Natural killer cell (primary cell): ENCODE data around the gene CDC42SE1. TPM values are rescaled to one million over a fixed set of nuclear protein-coding genes. Genes with fewer than 3 reads are reported as not detected.

Source experiments
- ATAC-seq, 3 donors: fragments of 150-1000 bp in 2 of 3; fragments of 200-7000 bp in 1 of 3; cut with Tn5 transposase; 1 replicate in 1 of 3; 2 replicates in 2 of 3; pipeline ENCODE4 v1.10.0; 2021; ENCODE audit warnings: mild to moderate bottlenecking in 2 of 3, moderate library complexity in 2 of 3
- DNase-seq, 2 donors: peaks; one replicate each; pipeline versions ENCODE4 v3.0.0 to v3.0.0-alpha.2; 2013 to 2021; ENCODE audit warnings: mixed read lengths in 1 of 2
- H3K27ac ChIP-seq: one replicate; pipeline ENCODE4 v1.5.1; 2013; ENCODE audit warnings: mild to moderate bottlenecking, low read length
- H3K27me3 ChIP-seq: one replicate; pipeline ENCODE4 v1.6.1; 2013; ENCODE audit warnings: low read length; ENCODE audit not compliant: control insufficient read depth, insufficient read depth
- H3K36me3 ChIP-seq: one replicate; pipeline ENCODE4 v1.6.1; 2013; ENCODE audit warnings: low read length; ENCODE audit not compliant: control insufficient read depth, insufficient read depth
- H3K4me1 ChIP-seq: one replicate; pipeline ENCODE4 v1.6.1; 2013; ENCODE audit warnings: low read length; ENCODE audit not compliant: control insufficient read depth, insufficient read depth
- H3K4me3 ChIP-seq: one replicate; pipeline ENCODE4 v1.5.1; 2013; ENCODE audit warnings: low read length
- H3K9me3 ChIP-seq: one replicate; pipeline ENCODE4 v1.6.1; 2013; ENCODE audit warnings: low read length; ENCODE audit not compliant: control insufficient read depth, insufficient read depth
- H3K27ac Mint-ChIP-seq, 2 donors: one replicate each; pipeline ENCODE4 v1.8.0; 2022; ENCODE audit warnings: mild to moderate bottlenecking in 2 of 2, mixed read lengths in 2 of 2, moderate library complexity in 1 of 2
- H3K27me3 Mint-ChIP-seq, 2 donors: one replicate each; pipeline ENCODE4 v1.8.0; 2022; ENCODE audit warnings: low read depth in 2 of 2, mixed read lengths in 2 of 2
- H3K36me3 Mint-ChIP-seq: one replicate; pipeline ENCODE4 v1.8.0; 2022; ENCODE audit warnings: mixed read lengths
- H3K4me1 Mint-ChIP-seq, 2 donors: one replicate each; pipeline ENCODE4 v1.8.0; 2022; ENCODE audit warnings: mixed read lengths in 2 of 2
- H3K4me3 Mint-ChIP-seq: one replicate; pipeline ENCODE4 v1.8.0; 2022; ENCODE audit warnings: mild to moderate bottlenecking, moderate library complexity, mixed read lengths
- H3K9me3 Mint-ChIP-seq, 2 donors: one replicate each; pipeline ENCODE4 v1.8.0; 2022; ENCODE audit warnings: mixed read lengths in 2 of 2
- CTCF ChIP-seq: fragments of 200-600 bp; IDR thresholded peaks from one replicate; pipeline ENCODE4 v1.8.0; 2022; ENCODE audit warnings: antibody characterized with exemption
- WGBS: methylation state at CpG from one replicate; pipeline ENCODE4 v1.1.7; 2013; ENCODE audit warnings: missing lambda C conversion rate; ENCODE audit not compliant: insufficient coverage; 5-methylcytosine and 5-hydroxymethylcytosine counted together
- intact Hi-C: fragments of 100-400 bp; cut with micrococcal nuclease; formaldehyde crosslinking; loops from one replicate; pipeline ENCODE4 v1.14.2; 2022
- total RNA-seq, 4 donors: library from RNA; stranded (reverse); fragments of 120-200 nt in 1 of 4; gene quantifications; one replicate each; pipeline versions ENCODE4 v1.2.3 to v1.2.4, GENCODE V29; 2013 to 2022

The CDC42SE1 gene
- total RNA-seq, 3 donors from 2014 or later (not counting 1 experiment from before 2014, with no cell fraction given), result 555 to 792 (median 752) TPM

DNA sequence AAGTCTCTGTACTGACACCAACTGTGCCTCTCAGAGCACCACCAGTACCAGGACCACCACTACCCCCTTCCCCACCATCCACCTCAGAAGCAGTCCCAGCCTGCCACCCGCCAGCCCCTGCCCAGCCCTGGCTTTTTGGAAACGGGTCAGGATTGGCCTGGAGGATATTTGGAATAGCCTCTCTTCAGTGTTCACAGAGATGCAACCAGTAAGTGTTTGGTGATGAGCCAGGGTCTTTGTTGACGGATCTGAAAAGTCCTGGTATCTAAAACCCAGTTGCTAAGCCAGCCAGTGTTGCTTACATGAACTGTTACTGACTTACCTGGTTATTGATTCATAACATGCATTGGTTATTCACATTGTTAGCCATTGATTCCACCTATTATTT lies 10.8 kb downstream of the CDC42SE1 start:
- peak; percentile 13 for TF ChIP-seq CTCF
- no peaks in the 10 kb centered on the region for H3K9me3 ChIP-seq
- H3K36me3 Mint-ChIP-seq, result peaks cover 12% of the 10 kb centered on the region
- H3K4me1 ChIP-seq, result peaks cover 27% of the 10 kb centered on the region
- peak overlapping the region; percentile 93 for H3K4me3 ChIP-seq
- no peaks in the 10 kb centered on the region for H3K27me3 Mint-ChIP-seq
- H3K36me3 ChIP-seq, result peaks cover 29% of the 10 kb centered on the region
- H3K4me3 Mint-ChIP-seq, result peak overlapping the region; percentile 96
- H3K4me1 Mint-ChIP-seq, result peaks cover 56 to 60% of the 10 kb centered on the region in 2 donors
- H3K27ac Mint-ChIP-seq, result peak overlapping the region; percentile 98 to 99
- WGBS, result 41% methylated on average over 3 of the region's 3 CpGs
- no peaks in the 10 kb centered on the region for H3K9me3 Mint-ChIP-seq
- ATAC-seq (no peak), DNase-seq (no peak)
- peak overlapping the region; percentile 87 for H3K27ac ChIP-seq
- no peaks in the 10 kb centered on the region for H3K27me3 ChIP-seq
- intact Hi-C loops, result loop anchor here (1.0 to 2.0 kb wide), 2 partner anchors 9 to 40 kb away; partner anchors contain the start of gene PRUNE1

GRCh38 chr1:151047925-151048644 lies 11.3 kb downstream of the CDC42SE1 start:
- Histone ChIP-seq H3K4me1 (peaks cover 25% of the 10 kb centered on the region), H3K27ac (peak overlapping the region; percentile 87), H3K27me3 (no peaks in the 10 kb centered on the region), H3K4me3 (peak overlapping the region; percentile 93), H3K9me3 (no peaks in the 10 kb centered on the region), H3K36me3 (peaks cover 24% of the 10 kb centered on the region)
- TF ChIP-seq CTCF, result peak; percentile 50
- Mint-ChIP-seq H3K27me3 (no peaks in the 10 kb centered on the region), H3K4me3 (peak overlapping the region; percentile 96), H3K27ac (peak overlapping the region; percentile 98 to 99), H3K36me3 (peaks cover 12% of the 10 kb centered on the region), H3K9me3 (no peaks in the 10 kb centered on the region), H3K4me1 (peaks cover 56 to 57% of the 10 kb centered on the region in 2 donors)
- intact Hi-C loops, result loop anchor here (1.0 to 2.0 kb wide), 2 partner anchors 9 to 39 kb away; partner anchors contain the start of gene PRUNE1
- WGBS, result under 1% methylated on average over 48 of the region's 48 CpGs
- ATAC-seq (peak; percentile 66 to 86 (median 70)), DNase-seq (peak; percentile 54 to 84)

DNA sequence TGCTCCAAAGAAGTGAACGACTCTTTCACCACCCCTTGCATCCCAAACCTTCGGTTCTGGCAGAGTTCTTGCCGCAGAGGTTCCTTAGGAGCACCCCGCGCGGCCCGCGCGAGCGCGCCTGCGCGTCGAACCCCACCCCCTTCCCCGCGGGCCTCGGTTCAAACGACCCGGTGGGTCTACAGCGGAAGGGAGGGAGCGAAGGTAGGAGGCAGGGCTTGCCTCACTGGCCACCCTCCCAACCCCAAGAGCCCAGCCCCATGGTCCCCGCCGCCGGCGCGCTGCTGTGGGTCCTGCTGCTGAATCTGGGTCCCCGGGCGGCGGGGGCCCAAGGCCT lies 11.9 kb downstream of the CDC42SE1 start, which contains the start of gene C1orf56:
Gene C1orf56, plus strand, starts transcription at position 161 of the 334 bp plus-strand sequence. Its CDS starts 97 bp downstream, at position 258.
- no peaks in the 10 kb centered on the region for H3K9me3 ChIP-seq
- ATAC-seq (peak; percentile 53 to 66 (median 56)), DNase-seq (peak; percentile 49 to 79)
- H3K4me3 Mint-ChIP-seq, result peak within 1 kb of the TSS; percentile 96
- H3K27me3 Mint-ChIP-seq, result no peaks in the 10 kb centered on the region
- H3K27ac Mint-ChIP-seq, result peak within 1 kb of the TSS; percentile 98 to 99
- intact Hi-C loops, result no loop called here
- H3K4me1 Mint-ChIP-seq, result peaks cover 52 to 54% of the 10 kb centered on the region in 2 donors
- no peak for TF ChIP-seq CTCF
- H3K36me3 ChIP-seq, result peaks cover 18% of the 10 kb centered on the region
- no peaks in the 10 kb centered on the region for H3K9me3 Mint-ChIP-seq
- H3K4me3 ChIP-seq, result peak within 1 kb of the TSS; percentile 93
- 0% methylated on average over 29 of the region's 29 CpGs for WGBS
- H3K27ac ChIP-seq, result peak within 1 kb of the TSS; percentile 87
- peaks cover 25% of the 10 kb centered on the region for H3K4me1 ChIP-seq
- H3K27me3 ChIP-seq, result no peaks in the 10 kb centered on the region
- H3K36me3 Mint-ChIP-seq, result peaks cover 8% of the 10 kb centered on the region
